ENCODE measurements around the gene HARS1. TPM values are rescaled to one million over a fixed set of nuclear protein-coding genes. Genes with fewer than 3 reads are reported as not detected.
A peak's percentile ranks its signal among the peaks of the same experiment; 100 is the strongest.

The HARS1 gene
- total and polyA plus RNA-seq, 2 of the 13 experiments (the other 11 are each of a cell fraction or from before 2014, with no cell fraction given): 36.9 to 66.2 TPM

DNA sequence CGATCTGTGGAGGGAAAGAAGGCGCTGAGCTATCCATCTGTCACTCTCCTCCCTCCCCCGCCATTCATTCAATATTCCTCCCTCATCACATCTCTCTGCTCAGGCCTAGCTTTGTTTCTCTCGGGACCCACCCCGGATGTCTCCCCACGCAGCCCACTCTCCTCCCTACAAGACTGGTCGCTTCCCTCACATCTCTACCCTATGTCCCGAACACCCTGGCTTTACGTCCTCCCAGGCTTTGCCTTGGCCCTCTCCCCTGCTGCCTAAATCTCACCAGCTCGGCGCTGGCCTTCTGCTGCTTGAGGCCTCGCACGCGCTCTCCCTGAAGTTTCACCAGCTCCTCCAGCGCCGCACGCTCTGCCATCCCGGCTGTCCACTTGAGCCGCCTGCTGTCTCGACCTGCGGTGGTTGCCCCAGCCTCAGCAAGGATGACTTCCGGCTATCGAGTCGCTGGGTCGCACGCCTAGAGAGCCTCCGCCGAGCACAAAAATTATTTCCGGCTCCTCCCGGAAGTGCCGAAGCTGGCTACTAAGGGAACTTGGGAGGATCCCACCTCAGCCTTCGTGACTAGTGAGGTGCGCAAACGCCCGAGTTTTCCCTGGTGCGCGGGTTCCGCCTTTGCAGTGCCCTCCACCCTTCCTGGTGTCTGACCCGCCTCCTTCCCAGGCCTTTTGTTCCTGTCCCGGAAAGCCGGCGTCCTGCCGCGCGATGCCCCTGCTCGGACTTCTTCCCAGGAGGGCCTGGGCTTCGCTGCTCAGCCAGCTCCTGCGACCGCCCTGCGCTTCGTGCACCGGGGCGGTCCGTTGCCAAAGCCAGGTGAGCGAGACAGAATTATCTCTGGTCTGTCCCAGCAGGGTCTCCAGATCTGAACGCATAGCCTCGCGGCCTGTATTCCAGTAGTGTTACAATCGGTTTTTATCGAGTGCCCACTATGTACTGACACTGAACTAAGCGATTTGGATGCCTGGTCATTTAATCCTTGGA lies at the start of gene HARS1, which contains the start of gene HARS2 (continued):
- TF ChIP-seq, protein P1, sequence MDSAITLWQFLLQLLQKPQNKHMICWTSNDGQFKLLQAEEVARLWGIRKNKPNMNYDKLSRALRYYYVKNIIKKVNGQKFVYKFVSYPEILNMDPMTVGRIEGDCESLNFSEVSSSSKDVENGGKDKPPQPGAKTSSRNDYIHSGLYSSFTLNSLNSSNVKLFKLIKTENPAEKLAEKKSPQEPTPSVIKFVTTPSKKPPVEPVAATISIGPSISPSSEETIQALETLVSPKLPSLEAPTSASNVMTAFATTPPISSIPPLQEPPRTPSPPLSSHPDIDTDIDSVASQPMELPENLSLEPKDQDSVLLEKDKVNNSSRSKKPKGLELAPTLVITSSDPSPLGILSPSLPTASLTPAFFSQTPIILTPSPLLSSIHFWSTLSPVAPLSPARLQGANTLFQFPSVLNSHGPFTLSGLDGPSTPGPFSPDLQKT (CRISPR knock-in tag; IDR thresholded peaks at IDR 0.05; ENCODE audit: borderline replicate concordance): no peak; the same call in 1 of the 2 replicates
- TF ChIP-seq POLR2AphosphoS5 (IDR thresholded peaks at IDR 0.05; ENCODE audit: low read depth, low read length): peak; percentile 89
- TF ChIP-seq CENPT (CRISPR knock-in tag; IDR thresholded peaks at IDR 0.05; ENCODE audit: low read depth): 0 out of 2 replicates have a peak, but pooled peaks have one; percentile 26
- no peak for TF ChIP-seq ZNF530 (CRISPR knock-in tag; IDR thresholded peaks at IDR 0.05; ENCODE audit: low read depth)
- no peak for TF ChIP-seq SATB2 (CRISPR knock-in tag; IDR thresholded peaks at IDR 0.05)
- TF ChIP-seq, protein P2, sequence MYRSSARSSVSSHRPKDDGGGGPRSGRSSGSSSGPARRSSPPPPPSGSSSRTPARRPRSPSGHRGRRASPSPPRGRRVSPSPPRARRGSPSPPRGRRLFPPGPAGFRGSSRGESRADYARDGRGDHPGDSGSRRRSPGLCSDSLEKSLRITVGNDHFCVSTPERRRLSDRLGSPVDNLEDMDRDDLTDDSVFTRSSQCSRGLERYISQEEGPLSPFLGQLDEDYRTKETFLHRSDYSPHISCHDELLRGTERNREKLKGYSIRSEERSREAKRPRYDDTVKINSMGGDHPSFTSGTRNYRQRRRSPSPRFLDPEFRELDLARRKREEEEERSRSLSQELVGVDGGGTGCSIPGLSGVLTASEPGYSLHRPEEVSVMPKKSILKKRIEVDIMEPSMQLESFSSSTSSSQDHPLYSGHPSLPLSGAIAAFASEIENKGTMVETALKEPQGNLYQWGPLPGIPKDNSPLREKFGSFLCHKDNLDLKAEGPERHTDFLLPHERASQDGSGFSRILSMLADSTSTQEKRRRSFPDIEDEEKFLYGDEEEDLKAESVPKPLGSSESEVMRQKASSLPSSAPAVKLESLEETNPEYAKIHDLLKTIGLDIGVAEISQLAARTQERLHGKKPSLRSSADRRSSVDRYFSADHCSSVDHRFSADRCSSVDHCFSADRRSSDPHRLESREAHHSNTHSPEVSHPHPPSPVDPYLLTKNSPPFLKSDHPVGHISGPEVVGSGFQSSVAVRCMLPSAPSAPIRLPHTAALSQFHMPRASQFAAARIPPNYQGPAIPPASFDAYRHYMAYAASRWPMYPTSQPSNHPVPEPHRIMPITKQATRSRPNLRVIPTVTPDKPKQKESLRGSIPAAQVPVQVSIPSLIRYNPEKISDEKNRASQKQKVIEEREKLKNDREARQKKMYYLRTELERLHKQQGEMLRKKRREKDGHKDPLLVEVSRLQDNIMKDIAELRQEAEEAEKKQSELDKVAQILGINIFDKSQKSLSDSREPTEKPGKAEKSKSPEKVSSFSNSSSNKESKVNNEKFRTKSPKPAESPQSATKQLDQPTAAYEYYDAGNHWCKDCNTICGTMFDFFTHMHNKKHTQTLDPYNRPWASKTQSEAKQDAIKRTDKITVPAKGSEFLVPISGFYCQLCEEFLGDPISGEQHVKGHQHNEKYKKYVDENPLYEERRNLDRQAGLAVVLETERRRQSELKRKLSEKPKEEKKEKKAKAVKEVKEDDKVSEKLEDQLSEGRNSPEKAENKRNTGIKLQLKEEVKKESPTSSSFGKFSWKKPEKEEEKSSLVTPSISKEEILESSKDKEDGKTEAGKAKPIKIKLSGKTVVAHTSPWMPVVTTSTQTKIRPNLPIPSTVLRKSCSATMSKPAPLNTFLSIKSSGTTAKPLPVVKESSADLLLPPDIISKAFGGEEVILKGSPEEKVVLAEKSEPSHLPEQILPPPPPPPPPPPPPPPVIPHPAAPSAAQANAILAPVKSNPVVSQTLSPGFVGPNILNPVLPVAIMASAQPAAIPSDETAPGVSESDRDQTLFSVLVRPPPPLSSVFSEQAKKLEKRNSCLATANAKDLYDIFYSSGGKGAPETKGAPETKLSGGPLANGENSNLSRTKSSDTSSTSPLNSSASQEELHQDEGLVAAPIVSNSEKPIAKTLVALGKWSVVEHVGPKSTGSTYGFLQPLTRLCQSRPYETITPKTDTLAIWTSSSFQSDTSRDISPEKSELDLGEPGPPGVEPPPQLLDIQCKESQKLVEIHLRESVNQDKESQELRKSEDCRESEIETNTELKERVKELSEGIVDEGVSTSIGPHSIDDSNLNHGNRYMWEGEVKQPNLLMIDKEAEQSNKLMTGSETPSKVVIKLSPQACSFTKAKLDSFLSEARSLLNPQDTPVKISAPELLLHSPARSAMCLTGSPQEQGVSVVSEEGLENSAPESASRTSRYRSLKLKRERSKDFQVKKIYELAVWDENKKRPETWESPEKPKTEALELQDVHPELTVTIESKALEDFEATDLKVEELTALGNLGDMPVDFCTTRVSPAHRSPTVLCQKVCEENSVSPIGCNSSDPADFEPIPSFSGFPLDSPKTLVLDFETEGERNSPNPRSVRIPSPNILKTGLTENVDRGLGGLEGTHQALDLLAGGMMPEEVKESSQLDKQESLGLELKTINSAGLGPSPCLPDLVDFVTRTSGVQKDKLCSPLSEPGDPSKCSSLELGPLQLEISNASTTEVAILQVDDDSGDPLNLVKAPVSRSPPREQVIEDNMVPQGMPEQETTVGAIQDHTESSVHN (CRISPR knock-in tag; IDR thresholded peaks at IDR 0.05): no peak; the same call in 1 of the 2 replicates
- peak; percentile 80; the same call in 1 of the 2 replicates for TF ChIP-seq RFXAP (CRISPR knock-in tag; IDR thresholded peaks at IDR 0.05; ENCODE audit: borderline replicate concordance)
- TF ChIP-seq KDM4B (CRISPR knock-in tag; IDR thresholded peaks at IDR 0.05): no peak; the same call in 1 of the 2 replicates
- TF ChIP-seq GFI1 (CRISPR knock-in tag; IDR thresholded peaks at IDR 0.05; ENCODE audit: borderline replicate concordance): no peak
- TF ChIP-seq NFE2L1 (CRISPR knock-in tag; IDR thresholded peaks at IDR 0.05; ENCODE audit: borderline replicate concordance): peak; percentile 68
- TF ChIP-seq, protein P3, sequence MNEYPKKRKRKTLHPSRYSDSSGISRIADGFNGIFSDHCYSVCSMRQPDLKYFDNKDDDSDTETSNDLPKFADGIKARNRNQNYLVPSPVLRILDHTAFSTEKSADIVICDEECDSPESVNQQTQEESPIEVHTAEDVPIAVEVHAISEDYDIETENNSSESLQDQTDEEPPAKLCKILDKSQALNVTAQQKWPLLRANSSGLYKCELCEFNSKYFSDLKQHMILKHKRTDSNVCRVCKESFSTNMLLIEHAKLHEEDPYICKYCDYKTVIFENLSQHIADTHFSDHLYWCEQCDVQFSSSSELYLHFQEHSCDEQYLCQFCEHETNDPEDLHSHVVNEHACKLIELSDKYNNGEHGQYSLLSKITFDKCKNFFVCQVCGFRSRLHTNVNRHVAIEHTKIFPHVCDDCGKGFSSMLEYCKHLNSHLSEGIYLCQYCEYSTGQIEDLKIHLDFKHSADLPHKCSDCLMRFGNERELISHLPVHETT (CRISPR knock-in tag; conservative IDR thresholded peaks at IDR 0.05): peak; percentile 70; the same call in 1 of the 2 replicates
- TF ChIP-seq, protein P4, sequence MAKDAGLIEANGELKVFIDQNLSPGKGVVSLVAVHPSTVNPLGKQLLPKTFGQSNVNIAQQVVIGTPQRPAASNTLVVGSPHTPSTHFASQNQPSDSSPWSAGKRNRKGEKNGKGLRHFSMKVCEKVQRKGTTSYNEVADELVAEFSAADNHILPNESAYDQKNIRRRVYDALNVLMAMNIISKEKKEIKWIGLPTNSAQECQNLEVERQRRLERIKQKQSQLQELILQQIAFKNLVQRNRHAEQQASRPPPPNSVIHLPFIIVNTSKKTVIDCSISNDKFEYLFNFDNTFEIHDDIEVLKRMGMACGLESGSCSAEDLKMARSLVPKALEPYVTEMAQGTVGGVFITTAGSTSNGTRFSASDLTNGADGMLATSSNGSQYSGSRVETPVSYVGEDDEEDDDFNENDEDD (CRISPR knock-in tag; IDR thresholded peaks at IDR 0.05; ENCODE audit: borderline replicate concordance): no peak; the same call in 1 of the 2 replicates
- no peak for TF ChIP-seq NR2F6 (IDR thresholded peaks at IDR 0.05)
- no peak; the same call in 1 of the 2 replicates for TF ChIP-seq NR2F6 (CRISPR knock-in tag; IDR thresholded peaks at IDR 0.05)
- TF ChIP-seq ZNF225 (CRISPR knock-in tag; IDR thresholded peaks at IDR 0.05): peak; percentile 12; the same call in 1 of the 2 replicates
- TF ChIP-seq MTA3 (CRISPR knock-in tag; IDR thresholded peaks at IDR 0.05): no peak
- peak; percentile 96; the same call in 1 of the 2 replicates for TF ChIP-seq ZNF33A (CRISPR knock-in tag; IDR thresholded peaks at IDR 0.05; ENCODE audit: borderline replicate concordance)
